ENCODE data around the gene SPRR1B. TPM values are rescaled to one million over a fixed set of nuclear protein-coding genes. Genes with fewer than 3 reads are reported as not detected.

The SPRR1B gene
- total RNA-seq, 1 donor from 2014 or later: not detected

DNA sequence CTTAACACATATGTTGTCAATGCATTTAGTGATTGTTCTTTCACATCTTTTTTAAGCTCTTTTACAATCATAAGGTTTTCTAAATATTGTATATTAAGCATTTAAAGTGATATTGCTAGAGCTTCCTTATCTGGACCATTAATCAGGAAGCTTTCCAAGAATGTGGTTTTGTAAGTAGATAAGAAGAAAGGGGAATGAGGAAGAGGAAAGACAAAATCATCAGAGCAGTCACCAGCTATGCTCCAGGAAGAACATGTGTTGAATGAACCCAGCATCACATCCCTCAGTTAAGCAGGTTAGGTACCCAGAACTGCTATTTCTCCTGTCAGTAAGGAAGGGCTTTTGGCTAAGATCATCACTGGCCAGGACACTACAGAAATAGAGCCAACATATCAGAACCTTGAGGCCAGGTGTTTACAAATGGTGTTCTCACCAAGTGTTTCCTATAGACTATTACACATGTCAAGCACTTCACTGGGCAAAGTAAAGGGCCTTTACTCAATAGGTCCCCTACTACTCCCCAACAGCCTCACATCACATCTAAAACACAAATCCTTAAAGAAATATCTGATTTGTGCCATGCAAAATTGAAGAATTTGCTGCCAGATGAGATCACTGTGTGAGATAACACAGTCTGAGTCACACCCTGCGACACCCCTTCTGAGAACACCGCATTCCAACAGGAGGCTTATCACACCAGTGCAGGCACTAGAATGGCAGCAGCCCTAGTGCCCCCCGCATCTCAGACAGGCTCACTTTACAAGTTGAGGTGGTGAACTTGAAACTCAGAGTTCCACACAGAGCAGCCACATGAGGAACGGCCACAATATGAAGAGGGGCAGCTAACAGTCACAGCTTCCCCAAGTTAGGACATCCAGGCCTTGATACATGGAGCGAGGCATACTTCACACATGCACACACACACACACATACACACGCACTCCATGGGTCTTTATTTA, 28.1 kb downstream of the SPRR1B start:
- no peak overlapping the region for H3K27ac Mint-ChIP-seq (ENCODE audit: unreplicated experiment)
- no peak for DNase-seq (ENCODE audit: low read depth, low spot score)
- no peaks in the 10 kb centered on the region for H3K4me1 Mint-ChIP-seq
- TF ChIP-seq, protein P1, sequence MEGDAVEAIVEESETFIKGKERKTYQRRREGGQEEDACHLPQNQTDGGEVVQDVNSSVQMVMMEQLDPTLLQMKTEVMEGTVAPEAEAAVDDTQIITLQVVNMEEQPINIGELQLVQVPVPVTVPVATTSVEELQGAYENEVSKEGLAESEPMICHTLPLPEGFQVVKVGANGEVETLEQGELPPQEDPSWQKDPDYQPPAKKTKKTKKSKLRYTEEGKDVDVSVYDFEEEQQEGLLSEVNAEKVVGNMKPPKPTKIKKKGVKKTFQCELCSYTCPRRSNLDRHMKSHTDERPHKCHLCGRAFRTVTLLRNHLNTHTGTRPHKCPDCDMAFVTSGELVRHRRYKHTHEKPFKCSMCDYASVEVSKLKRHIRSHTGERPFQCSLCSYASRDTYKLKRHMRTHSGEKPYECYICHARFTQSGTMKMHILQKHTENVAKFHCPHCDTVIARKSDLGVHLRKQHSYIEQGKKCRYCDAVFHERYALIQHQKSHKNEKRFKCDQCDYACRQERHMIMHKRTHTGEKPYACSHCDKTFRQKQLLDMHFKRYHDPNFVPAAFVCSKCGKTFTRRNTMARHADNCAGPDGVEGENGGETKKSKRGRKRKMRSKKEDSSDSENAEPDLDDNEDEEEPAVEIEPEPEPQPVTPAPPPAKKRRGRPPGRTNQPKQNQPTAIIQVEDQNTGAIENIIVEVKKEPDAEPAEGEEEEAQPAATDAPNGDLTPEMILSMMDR (conservative IDR thresholded peaks at IDR 0.05): no peak
- H3K36me3 Mint-ChIP-seq (ENCODE audit: low read depth): no peaks in the 10 kb centered on the region
- peaks cover 52% of the 10 kb centered on the region for H3K27me3 Mint-ChIP-seq (ENCODE audit: low read depth)
- H3K9me3 Mint-ChIP-seq: no peaks in the 10 kb centered on the region
- no peak overlapping the region for H3K4me3 Mint-ChIP-seq

DNA sequence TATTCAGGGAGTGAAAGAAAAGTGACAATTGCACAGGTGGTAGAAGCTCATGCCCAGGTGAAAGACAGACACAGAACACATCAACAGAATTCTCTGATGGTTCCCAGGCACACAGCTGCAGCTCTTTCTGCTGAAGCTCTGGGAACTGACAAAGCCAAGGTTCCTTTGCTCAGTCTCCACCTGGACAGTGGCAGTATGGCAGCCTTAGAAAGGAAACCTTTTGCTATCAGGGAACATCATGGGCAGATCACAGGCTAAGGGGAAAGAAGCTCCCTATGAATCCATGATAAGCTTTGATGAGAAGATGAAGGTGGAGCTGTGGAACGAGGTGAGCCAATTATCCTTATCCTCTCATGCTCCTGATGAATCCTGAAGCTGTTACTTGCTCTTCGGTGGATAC, 39.2 kb downstream of the SPRR1B start:
- no peak overlapping the region for H3K27ac Mint-ChIP-seq (ENCODE audit: unreplicated experiment)
- H3K27me3 Mint-ChIP-seq (ENCODE audit: low read depth): peaks cover 39% of the 10 kb centered on the region
- no peaks in the 10 kb centered on the region for H3K36me3 Mint-ChIP-seq (ENCODE audit: low read depth)
- no peak for DNase-seq (ENCODE audit: low read depth, low spot score)
- H3K9me3 Mint-ChIP-seq: no peaks in the 10 kb centered on the region
- TF ChIP-seq, protein P1 (conservative IDR thresholded peaks at IDR 0.05): no peak
- H3K4me3 Mint-ChIP-seq: no peak overlapping the region
- H3K4me1 Mint-ChIP-seq: no peaks in the 10 kb centered on the region

DNA sequence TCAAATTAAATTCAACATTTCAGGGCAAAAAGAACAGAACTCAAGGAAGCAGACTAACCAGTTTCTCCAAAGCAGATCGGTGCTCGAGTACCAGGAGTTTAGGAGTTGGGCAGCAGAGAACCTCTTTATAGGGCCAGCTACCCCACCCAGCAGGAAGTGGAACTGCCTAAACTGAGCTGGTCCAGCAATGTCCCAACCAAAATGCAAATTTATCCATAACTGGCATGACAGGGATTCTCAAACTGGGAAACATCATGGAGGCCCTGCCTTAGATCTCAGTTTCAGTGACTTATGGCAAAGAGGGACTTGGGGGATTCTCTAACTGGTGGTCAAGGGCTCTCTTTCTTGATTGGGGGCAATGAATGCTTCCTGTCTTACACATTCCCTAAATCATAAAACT, 40.5 kb downstream of the SPRR1B start, which contains the start of gene SPRR2B:
Gene SPRR2B (minus strand): TSS at position 101 of the 400 bp plus-strand sequence. CDS start 772 bp downstream, outside the sequence.
- no peaks in the 10 kb centered on the region for H3K4me1 Mint-ChIP-seq
- peaks cover 30% of the 10 kb centered on the region for H3K27me3 Mint-ChIP-seq (ENCODE audit: low read depth)
- H3K36me3 Mint-ChIP-seq (ENCODE audit: low read depth): no peaks in the 10 kb centered on the region
- TF ChIP-seq, protein P1 (conservative IDR thresholded peaks at IDR 0.05): no peak
- DNase-seq (ENCODE audit: low read depth, low spot score): no peak
- H3K9me3 Mint-ChIP-seq: no peaks in the 10 kb centered on the region
- no peak within 1 kb of the TSS for H3K27ac Mint-ChIP-seq (ENCODE audit: unreplicated experiment)
- H3K4me3 Mint-ChIP-seq: no peak within 1 kb of the TSS

DNA sequence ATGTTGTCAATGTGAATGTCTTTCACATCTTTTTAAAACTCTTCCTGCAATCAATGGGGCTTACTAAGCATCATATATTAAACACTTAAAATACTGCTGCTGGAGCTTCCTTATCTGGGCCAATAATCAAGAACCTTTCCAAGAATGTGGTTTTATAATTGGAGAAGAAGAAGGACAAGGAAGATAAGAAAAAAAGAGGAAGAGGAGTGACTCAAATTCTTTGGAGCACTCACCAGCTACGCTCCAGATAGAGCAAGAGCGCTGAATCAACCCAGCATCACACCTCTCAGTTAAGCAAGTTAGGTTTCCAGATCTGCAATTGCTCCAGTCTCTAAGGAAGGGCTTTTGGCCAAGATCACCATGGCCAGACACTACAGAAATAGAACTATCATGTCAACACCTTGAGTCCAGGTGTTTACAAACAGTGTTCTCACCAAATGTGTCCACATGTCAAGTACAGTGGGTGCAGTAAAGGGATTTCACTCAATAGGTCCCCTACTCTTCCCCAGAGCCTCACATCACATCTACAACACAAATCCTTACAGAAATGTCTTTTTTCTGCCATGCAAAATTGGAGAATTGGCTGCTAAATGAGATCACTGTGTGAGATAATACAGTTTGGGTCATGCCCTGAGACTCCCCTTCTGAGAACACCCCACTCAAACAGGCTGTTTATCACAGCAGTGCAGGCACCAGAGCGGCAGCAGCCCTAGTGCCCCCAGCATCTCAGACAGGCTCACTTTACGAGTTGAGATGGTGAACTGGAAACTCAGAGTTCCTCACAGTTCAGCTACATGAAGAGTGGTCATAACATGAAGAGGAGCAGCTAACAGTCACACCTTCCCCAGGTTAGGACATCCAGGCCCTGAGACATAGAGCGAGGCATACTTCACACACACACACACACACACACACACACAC, 42.1 kb downstream of the SPRR1B start:
- H3K4me1 Mint-ChIP-seq: no peaks in the 10 kb centered on the region
- no peaks in the 10 kb centered on the region for H3K36me3 Mint-ChIP-seq (ENCODE audit: low read depth)
- no peaks in the 10 kb centered on the region for H3K9me3 Mint-ChIP-seq
- H3K27ac Mint-ChIP-seq (ENCODE audit: unreplicated experiment): no peak overlapping the region
- TF ChIP-seq, protein P1 (conservative IDR thresholded peaks at IDR 0.05): no peak
- H3K4me3 Mint-ChIP-seq: no peak overlapping the region
- H3K27me3 Mint-ChIP-seq (ENCODE audit: low read depth): peaks cover 22% of the 10 kb centered on the region
- no peak for DNase-seq (ENCODE audit: low read depth, low spot score)

DNA sequence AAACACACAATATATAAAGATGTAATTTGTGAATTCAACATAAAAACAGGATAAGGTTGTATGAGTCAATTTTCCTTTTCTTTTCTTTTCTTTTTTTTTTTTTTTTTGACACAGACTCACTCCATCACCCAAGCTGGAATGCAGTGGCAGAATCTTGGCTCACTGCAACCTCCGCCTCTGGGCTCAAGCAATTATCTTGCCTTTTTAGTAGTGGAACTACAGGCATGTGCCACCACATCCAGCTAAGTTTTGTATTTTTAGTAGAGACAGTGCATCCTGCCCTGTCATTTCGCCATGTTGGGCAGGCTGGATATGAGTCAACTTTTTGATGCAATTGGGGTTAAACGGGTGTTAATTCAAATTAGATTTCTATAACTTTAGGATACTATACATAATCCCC, 50.7 kb downstream of the SPRR1B start:
- Mint-ChIP-seq H3K4me3 (no peak overlapping the region), H3K27me3 (ENCODE audit: low read depth) (peaks cover 9% of the 10 kb centered on the region), H3K4me1 (no peaks in the 10 kb centered on the region), H3K36me3 (ENCODE audit: low read depth) (no peaks in the 10 kb centered on the region), H3K9me3 (peaks cover 4% of the 10 kb centered on the region), H3K27ac (ENCODE audit: unreplicated experiment) (no peak overlapping the region)
- no peak for DNase-seq (ENCODE audit: low read depth, low spot score)
- TF ChIP-seq, protein P1 (conservative IDR thresholded peaks at IDR 0.05): no peak
